Activated naive CD4-positive, alpha-beta T cell treated with Interleukin-2 at 50 U/mL for 16 hours (primary cell): ENCODE results near the gene IGF1R.
"Not testable (repeated sequence)": the region's sequence is repeated elsewhere in the genome, so short reads cannot be mapped to it uniquely, and the experiment has no call there.

Source experiments
- DNase-seq: peaks from one replicate; pipeline ENCODE4 v3.0.0-alpha.2; 2020

The IGF1R gene

DNA sequence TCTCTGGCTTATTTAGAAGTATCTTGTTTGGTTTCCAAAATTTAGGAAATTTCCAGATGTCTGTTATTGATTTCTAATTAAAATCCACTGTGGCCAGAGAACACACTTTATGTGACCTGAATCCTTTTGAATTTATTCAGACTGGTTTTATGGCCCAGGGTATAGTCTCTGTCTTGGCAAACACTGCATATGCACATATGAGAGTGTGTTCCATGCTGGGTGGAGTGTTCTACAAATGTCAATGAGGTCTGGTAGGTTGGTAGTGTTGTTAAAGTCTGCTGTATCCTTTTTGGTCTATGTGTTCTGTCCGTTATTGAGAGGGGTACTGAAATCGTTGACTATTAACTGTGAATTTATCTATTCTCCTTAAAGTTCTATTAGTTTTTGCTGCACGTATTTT, 329.1 kb downstream of the IGF1R start:
- DNase-seq, result no peak

DNA sequence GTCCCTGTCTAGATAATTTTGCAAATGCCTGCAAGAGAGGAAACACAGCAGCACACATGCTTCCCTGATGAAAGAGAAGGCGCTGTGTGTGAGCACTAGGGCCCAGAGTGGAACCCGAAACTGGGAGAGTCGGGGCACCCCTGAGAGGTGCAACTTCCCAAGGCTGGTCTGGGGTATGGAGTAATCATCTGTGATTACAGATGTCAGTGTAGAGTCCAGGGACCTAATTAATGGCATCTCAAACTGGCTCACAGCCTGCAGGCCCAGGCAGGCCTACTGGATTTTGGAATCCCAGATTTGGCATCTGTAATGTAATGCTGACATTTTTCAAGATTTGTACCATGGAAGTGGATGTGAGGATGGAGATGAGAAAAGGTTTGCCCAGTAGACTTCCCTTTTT, 329.8 kb downstream of the IGF1R start:
- no peak for DNase-seq

DNA sequence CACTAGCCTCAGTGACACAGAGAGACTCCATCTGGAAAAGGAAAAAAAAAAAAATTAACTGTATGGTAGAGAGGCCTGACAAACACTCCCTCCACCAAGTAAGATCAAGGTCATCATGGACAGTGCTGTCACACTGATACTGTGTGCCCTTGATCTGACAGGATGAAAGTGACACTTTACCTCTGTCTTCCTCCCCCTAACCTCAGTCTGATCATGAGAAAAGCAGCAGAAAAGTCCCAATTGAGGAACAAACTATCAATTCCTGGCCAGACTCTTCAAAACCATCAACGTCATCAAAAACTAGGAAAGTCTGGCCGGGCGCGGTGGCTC, 332.5 kb downstream of the IGF1R start:
- no peak for DNase-seq

DNA sequence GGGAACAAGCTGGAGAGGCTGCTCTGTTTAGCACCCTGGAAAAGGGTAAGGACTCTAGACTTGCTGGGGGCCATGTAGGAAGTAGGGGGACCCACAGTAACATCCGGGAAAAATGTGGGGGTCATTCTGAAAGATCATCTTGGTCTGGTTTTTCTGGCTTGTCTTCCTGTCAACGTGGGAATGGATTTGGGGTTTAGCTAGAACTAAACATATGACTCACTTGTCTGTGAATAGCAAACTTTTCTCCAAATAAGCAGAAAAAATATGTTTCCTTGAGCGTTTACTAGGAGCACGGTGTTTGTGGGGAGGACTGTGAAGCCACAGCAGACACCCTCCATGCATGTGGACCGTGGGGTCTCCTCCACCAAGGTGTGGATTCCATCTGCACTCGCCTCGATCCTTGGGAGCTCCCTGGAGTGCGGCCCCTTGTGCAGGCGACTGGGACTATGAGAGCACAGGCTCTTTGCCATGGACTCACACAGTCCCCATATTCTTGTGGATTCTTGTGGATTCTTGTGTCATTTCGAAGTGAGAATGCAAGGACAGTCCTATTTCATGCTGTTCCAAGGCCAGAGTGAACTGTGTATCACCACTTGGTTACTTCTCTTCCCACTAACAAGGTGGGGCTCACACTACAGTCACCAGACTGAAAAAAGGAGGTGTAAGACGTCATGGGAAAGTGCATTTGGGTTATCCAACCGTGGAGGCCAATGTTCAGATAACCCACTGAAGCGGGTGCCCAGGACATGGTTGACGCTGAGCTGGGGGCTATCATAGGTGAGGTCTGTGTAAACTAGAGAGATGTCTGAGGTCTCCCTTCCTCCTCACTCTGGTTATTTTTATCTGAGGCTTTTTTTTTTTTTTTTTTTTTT, 333.7 kb downstream of the IGF1R start:
- DNase-seq, result no peak

DNA sequence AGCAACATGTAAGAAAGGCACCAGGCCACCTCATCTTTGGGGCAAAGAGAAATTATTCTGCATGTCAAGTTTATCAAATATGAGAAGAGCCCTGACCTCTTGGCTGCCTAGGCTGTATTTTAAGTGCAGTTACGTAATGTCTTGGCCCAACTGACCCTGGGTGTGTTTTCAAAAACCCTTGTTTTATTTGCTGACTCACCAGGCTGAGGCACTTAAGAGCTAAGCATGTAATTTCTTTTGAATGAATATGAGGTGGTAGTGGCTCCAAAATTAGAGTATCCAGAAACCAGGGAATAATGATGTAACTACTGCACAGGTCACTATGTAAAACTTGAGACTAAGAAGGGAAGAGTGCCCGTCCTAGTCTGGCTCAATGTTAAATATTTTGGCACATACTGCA, 335.0 kb downstream of the IGF1R start:
- no peak for DNase-seq

DNA sequence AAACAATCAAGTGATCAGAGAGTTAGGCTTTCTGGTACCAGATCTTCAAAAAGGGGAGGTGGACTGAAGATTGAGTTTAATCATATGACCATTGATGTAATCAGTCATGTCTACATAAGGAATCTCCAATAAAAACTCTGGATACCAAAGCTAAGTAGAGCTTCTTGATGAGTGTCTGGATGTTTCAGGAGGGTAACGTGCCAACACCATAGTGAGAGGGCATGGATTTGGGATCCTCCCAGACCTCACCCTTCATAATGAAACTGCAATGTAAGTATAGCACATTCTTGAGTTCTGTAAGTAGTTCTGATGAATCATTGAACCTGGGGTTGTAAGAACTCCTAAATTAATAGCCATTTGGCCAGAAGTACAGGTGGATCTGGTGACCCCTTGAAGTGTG, 337.9 kb downstream of the IGF1R start:
- no peak for DNase-seq

DNA sequence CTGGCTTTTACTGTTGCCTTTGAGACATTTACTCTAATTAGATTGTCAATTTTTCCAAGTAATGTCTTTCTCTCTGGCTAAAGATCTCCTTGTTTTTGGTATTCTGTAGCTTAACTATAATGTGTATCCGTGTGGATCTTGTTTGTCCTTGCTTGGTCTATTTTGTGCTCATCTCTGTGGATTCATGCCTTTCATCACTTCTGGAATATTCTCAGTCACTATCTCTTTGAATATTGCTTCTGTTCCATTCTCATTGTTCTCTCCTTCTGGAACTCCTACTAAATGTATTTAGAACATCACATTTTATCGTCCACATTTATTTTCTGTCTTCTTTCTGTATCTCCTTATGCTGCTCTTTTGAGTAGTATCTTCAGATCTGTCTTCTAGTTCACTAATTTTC, 346.6 kb downstream of the IGF1R start:
- no peak for DNase-seq

DNA sequence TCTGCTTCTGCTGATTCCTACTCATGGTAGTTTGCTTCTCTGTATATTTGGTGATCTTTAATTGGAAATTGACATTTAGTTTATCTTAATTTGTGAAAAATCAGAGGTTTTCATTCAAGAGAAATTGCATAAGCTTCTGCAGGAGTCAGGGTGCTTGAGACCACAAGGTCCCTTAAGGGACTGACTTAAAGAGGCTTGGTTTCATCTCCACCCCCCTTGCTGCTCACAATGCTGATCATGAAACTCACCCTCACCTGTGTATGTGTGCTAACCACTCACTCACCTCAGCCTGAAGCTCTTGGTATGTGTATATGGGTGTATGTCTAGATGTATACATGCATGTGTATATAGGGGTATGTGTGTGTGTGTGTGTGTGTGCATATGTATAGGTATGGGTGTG, 347.8 kb downstream of the IGF1R start:
- DNase-seq, result no peak

DNA sequence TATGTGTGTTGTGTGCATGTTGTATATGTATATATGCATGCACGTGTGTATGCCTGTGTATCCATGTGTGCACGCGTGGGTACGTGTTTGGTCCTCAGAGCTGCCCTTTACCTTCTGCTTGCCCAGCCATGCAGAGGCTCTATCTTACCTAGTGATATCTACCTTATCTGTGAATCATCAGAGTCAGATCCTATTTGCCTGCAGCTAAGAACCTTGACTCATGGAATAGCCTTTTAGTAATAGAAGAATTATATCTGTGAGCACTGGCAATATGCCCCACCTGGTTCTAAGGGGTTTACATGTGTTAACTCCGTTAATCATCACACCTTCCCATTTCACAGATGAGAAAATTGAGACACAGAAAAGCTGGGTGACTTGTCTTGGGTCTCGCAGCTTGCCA, 348.3 kb downstream of the IGF1R start:
- no peak for DNase-seq

DNA sequence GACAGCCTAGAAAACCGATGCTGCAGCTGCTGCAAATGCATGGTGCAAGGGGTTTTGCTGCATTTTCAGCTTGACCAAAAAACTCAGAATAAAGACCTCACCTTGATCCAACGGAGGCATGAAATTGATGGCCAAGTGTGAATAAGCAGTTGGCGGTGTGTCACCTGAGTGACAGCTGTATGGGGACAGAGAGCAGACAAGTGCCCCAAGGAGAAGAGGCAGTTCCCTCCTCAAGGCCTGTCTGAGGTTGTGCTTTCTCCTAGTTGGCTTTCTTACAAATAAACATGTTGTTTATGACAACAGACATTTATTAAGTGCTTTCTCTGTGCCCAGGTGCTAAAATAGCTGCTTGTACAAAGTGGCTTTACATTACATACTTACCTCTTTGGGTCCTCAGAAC, 349.0 kb downstream of the IGF1R start:
- DNase-seq, result no peak

DNA sequence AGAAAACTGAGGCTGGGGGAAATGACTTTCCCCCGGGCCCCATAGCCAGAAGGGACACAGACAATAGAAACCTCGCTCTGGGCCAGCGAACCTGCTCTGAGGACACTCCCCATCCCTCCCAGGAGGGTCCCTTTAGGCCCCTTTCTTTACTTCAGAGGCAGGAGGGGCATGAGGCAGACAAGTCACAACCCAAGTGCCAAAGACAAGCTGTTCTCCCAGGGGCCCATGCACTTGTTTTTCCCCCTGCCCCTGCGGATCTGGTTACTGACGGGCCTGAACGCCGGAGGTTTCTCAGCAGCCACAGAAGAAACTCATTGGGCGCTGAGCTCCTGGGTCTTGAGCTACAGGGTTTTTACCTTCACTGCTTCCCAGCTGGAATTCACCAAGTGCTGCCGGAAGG, 349.4 kb downstream of the IGF1R start:
- DNase-seq, result no peak

DNA sequence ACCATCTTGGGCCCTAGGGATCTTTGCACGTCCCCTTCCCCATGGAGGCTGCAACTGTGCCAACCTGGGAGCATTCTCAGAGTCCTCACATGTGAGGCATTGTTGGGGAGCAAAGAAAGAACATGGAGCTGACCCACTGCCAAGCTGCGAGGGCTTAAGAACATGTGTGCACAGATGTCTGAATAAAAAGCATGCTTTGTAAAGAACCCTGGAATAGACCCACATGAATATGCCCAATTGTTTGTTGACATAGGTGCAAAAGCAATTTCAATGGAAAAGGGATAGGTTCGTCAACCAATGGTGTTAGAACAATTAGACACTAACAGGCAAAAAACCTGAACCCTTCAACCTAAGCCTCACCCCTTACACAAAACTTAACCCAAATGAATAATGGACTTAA, 349.9 kb downstream of the IGF1R start:
- no peak for DNase-seq

DNA sequence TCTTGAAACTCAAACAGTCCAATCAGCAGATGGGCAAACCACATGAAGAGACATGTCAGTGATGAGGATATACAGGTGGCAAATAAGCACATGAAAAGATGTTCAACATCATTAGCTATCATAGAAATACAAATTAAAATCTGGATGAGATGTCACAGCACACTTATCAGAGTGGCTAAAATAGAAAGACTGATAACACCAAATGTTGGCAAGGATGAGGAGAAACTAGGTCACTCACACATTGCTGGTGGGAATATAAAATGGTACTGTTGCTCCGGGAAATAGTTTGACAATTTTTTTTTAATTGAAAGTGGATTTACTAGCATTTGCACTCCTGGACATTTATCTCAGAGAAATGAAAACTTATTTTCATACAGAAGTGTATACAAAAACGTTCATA, 350.9 kb downstream of the IGF1R start:
- no peak for DNase-seq

DNA sequence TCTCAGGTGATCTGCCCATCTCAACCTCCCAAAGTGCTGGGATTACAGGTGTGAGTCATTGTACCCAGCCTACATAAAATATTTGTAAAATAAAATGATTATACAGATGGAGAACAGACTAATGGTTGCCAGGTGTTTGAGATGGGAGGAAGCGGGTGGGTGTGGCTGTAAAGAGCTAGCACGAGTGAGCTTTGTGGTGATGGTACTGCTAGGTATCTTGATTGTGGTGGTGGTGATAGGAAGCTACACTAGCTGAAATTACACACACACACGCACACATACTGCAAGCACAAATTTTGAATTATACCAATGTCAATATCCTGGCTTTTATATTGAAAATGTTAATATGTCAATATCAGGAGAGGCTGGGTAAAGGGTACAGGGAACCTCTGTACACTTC, 353.9 kb downstream of the IGF1R start:
- DNase-seq, result no peak

DNA sequence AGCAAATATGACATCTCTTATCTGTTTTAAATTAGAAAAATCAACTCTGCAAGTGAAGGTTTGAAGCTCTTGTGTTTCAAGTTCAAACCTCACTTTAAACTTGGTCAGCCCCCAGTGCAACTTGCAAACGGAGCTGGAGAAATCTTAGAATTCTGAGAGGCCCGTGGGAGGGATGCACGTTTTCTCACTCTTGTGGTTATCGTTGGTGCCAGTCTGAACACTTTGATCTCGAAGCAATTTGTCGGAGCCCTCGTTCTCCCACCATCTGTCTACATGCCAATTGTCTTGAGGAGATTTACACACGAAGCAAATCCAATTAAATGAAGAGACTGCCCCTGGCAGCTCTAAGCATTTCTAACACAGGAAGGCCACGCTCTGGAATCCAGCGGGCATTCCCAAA, 355.0 kb downstream of the IGF1R start:
- not testable (repeated sequence) for DNase-seq

DNA sequence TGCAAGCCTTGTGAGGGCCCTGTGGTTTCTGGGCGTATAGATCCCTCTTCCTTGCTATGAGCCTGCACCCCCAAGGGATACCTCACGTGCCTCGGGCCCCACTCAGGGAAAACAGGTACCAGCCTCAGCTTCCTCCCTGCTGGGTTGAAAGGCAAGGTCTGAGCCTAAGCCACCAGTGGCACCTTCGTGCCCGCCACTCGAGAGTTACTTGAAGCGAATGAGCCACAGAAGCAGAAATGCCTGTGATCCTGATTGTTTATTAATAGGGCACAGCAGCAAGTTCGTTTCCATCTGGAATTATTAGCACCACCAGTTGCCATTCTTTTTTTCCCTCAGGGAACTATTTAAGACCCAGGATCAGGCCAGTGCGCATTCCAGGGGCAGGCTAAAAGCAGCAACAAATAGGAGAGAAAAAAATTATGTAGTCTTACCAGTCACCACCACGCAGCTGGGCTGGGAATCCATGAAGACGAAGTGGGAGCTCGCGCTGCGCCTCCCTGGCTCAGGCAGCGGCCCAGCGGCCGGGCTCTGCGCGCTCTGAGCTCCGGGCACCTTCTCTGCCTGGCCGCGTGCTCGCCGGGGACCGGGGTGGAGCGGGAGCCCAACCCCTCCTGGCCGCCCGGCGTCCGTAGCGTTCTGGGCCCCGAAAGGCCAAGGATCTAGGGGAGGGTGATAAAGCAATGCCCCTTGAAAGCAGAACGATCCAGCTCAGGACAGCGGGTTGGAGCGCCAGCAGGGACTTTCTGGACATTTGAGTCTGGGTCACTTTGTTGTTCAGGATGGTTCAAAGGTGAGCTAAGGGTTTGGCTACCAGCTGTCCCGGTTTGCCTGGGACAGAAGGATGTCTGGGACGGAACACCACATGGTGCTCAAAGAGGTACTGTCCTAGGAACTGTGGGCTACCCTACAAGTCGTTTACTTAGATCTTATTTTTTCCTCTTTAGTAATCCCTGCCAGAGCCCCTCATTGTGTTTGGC, 356.9 kb downstream of the IGF1R start:
- not testable (repeated sequence) for DNase-seq

DNA sequence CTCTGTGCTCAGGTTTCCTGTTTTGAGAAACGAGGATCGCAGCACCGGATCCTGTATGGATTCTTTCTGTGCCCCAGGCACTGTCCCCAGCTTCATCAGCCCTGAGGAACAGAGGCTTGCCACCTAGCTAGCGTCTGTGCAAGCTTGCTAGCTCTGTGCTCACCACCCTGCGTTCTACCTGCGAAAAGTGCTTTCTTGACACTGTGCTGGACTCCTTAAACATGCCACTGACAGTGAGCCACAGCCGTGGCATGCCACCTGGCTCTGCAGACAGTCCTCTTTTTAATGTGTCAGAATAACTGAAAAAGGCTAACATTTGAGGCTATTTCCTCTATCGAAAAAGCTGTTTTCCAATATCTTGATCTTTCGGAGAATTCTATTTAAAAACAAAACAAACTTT, 357.8 kb downstream of the IGF1R start:
- no peak for DNase-seq

DNA sequence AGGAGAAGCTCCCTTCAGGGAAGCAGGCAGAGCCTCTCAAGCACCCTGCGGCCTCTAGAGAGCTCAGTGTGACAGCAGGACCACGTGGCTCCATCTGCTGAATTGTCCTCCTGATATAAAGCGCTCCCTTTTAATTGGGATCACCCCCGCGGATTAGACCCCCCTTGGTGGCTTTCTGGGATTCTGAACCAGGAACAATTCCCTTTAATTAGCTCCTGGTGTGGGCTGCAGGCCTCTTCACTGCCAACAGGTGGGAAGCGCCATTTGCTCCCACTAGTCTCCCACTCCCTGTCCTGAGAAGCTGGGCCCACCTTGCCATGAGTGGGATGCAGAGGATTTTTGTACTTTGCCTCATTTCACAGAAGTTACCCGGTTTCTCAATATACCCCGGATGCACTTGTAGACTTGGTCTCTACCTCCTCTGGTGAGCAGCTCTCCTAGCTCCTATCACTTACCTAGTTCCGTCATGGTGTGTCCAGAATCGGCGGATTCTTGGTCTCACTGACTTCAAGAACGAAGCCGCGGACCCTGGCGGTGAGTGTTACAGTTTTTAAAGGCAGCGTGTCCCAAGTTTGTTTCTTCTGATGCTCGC, 358.7 kb downstream of the IGF1R start:
- DNase-seq, result no peak

DNA sequence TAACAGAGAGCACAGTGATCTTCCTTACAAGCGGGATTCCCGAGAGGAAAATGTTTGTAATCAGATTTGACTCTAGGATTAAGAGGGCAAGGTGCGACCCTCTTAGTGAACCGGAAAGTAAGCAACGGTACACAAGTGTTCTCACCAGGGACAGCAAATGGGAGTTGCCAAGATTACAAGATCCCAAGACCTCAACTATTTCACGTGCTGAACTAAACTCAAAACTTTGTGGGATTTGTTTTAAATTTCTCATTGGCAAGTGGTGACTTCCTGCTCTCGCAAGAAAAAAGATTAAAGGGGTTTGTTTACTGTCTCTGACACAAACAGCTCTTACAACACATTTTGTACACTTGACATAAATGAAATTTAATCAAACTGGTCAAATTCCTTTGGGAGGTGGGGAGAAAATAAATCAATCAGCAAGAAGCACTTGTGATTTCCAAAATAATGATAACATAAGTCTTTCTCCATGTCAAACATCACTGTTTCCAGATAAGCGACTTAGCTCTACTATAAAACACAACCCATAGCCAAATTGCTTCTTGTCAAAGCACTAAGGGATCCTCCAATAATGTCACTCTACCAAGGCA, 361.5 kb downstream of the IGF1R start:
- no peak for DNase-seq

DNA sequence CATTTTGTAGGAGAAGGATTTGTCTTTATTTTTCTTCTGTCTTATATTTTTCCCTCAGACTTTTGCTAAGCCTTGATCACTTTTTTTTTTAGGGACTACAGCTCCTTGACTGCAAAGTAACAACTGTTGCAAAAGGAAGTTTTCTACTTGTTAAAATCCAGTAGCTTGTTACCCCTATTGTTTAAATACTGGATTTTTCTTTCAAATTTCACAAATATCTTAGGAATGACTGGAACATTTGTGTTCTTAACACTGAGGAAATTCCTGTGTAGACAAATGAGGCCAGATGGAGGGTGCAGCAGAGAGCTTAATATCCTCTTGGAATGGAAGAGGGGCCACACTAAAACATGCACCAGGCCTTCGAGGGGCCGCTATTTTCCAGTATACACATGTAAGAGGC, 362.4 kb downstream of the IGF1R start:
- DNase-seq, result no peak
